NOMO-1 (cell line): ENCODE results near the gene RPL7A.
"Not testable (repeated sequence)": the region's sequence is repeated elsewhere in the genome, so short reads cannot be mapped to it uniquely, and the experiment has no call there.

Source experiments
- DNase-seq, 2 experiments: peaks; one replicate each; lab custom pipeline; 2025; ENCODE audit not compliant: unreplicated experiment in 2 of 2; lab: John Stamatoyannopoulos, UW

The RPL7A gene

DNA sequence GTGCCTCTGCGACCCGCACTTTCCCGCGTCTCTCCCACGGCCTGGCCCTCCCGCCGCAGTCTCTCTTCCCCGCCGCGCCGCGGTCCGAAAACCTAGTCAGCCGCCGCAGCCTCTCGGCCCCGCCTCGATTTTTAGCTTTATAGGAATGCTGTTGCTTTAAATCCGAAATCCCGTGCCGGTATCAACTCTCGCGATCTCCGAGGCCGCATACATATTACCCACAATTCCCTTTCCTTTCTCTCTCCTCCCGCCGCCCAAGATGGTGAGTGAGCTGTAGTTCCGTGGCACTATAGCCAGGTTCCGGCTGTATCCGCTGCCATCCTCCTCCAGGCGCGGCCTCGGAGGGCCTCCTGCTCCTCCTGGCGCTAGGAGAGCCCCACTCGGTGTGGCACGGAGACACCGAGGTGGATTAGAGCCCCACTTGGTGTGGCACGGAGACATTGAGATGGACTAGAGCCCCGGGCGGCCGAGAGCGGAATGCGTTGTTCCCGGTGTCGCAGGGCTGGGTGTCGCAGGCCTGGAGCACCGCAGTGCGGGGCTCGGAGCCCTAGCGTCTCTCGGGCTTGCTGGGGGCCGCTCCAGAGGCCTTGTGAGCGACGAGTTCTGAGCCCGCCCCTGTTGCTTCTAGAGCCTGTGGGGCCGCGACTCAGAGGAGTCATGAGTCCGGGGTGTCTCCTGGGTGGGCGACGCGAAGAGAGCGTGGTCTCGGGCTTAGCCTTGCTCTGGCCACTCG, at the start of gene RPL7A, which contains the start of gene MED22:
Gene RPL7A (plus strand): TSS at position 234 of the 733 bp plus-strand sequence. CDS start 26 bp downstream, at position 260.
Gene MED22 (minus strand): TSS at position 147 of the 733 bp plus-strand sequence. CDS start 1,469 bp downstream, outside the sequence.
- DNase-seq: peak; percentile 92 to 94

- not testable (repeated sequence) for DNase-seq
Observed at GRCh38 chr9:133299996-133300395, 48.0 kb upstream of the RPL7A start.

DNA sequence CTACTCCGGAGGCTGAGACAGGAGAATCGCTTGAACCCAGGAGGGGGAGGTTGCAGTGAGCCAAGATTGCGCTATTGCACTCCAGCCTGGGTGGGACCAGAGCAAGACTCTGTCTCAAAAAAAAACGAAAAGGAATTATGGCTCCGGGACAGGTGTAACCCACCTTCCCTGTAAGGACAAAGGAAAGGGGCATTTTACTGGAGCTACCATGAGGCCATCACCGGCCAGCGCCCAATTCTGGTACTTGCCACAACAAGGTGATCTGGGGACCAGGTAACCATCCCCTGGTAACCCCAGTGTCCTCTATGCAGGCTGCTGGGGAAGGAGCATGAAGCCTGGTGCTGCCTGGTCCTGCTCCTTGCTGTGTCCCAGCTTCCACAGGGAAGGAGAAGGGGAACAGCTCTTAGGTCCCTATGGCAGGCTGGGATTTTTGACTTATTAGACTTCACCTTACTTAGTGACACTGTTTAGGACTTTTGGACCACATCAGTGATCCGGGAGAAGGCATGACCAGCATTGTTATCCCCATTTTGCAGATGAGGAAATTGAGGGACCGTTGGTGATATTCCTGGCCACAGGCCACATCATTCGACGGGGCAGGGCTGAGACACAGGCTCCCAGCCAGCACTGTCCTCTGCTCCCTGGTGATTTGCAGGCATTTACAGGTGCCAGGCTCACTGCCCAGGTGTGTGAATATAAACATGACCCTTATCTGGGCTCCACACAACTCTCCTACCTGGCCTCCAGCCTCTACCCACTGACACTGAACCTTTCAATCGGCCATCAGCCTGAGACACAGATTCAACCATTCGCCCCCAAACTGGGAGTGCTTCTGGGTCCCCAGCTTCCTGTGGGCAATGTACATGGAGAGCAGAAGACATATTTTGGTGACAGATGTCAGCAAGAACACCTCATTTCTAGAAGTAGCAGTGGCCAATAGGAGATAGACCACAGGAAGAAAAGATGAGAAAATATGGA, 46.5 kb upstream of the RPL7A start:
- no peak for DNase-seq

DNA sequence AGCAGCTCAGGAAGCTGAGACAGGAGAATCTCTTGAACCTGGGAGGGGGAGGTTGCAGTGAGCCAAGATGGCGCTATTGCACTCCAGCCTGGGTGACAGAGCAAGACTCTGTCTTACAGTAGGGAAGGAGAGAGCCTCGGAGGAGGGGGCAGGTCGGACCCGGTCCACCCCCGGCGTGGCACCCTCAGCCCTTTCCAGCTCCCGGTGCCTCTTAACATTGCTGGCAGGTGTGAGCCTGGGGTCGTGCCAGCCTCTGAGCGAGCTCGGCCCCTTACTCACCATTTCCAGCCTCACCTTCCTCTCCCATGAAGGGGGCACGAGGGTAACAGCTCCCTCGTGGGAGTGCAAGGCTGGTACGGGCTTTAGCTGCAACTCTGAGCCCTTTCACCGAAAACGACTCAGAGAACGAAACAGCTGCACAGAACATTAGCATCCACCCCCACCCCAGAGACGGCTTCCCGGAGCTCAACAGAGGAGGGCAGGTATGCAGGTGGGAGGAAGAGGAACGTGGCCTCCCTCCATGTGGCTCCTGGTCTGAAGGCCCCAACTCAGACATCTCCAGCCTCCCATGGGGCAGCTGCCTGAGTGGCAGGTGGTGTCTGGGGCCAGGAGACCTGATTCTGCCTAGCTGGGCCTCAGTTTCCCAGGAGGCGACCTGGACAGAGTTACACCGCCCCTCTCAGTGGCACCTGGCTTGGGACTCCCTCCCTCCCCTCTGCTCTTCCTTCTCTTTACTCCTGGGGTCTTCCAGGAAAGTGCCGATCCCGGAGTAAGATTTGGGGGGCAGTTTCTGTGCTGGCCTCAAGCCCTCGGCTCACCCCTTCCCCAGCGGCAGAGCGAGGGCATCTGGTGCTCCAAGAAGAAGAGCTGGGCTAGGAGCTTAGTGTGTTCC, 44.5 kb upstream of the RPL7A start:
- no peak for DNase-seq

GRCh38 chr9:133304158-133304470, 43.9 kb upstream of the RPL7A start:
- DNase-seq: no peak

GRCh38 chr9:133304477-133305377, 43.3 kb upstream of the RPL7A start:
- no peak for DNase-seq

DNA sequence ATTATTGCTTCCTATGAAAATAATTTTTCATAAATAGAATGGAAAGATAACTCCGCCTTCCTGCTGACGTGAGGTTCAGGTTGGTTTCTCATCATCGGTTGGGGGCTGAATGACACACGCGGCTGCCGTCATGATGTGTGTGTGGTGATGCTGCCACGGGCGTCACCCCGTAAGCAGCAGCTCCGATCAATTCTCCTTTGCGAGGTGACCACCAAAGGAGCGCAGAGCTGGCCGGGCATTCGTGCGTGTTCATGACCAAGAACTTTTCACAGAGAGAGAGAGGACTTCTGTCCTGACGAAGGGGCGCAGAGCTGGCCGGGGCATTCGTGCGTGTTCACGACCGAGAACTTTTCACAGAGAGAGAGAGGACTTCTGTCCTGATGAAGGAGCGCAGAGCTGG, 42.3 kb upstream of the RPL7A start:
- no peak for DNase-seq

DNA sequence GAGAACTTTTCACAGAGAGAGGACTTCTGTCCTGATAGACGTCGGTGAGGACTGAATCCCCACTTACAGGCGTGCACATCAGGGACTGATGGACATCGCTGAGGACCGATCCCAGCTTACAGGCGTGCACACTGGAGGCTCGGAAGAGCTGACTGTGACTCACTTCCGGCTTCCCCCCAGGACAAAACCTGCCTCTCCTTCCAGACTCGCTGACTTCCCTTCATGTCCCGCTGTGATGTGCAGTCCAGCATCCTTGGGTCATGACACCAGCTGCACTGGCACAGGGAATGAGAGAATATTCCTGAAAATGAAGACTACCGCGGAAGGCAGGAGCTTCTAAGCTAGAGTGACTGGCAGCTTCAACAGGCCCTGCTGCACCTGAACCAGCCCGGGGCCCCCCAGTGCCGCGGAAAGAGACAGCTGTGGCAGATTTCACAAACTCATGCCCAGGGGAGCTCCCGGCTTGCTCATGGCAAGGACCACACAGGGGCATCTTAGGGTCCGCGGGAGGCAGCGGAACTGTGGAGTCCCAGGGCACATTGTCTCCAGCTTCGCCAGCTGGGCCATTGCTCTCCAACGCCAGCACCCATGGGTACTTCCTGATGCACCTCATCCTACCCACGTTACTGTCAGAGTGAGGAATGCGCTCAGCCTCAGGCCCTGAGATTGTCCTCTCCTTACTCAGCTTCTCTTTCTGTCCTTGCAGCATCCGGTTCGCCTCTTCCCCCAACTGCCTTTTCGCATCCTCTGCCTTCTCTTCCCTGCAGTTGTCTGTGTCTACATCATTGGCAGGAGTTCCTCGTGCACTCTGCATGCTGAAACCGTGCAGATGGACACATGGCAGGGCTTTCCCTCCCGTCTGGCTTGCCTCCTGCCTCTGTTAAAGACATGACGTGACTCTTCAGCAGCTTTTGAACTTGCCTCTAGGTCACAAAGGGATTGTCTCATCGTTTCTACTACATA, 41.5 kb upstream of the RPL7A start:
- no peak for DNase-seq

DNA sequence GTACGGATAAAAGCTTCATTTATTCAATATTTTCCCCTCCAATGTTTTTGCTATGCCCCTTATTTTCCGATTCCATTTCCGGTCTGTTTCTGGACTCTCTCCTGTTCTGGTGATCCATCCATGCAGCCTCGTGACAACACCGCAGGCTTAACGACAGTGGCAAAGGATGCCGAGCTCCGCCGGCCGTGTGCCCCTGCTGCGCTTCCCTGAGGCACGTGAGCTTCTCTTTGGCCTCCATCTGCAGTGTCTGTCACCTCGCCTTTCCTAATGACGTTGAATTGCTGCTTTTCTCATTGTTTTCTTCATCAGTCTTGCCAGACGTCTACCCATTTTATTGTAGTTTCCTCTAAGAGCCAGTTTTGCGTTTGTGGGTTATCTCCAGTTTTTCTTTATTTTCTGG, 40.7 kb upstream of the RPL7A start:
- DNase-seq: no peak

- DNase-seq: no peak
Observed at GRCh38 chr9:133309608-133310007, 38.4 kb upstream of the RPL7A start.

- no peak for DNase-seq
Observed at GRCh38 chr9:133315997-133316396, 32.0 kb upstream of the RPL7A start.

DNA sequence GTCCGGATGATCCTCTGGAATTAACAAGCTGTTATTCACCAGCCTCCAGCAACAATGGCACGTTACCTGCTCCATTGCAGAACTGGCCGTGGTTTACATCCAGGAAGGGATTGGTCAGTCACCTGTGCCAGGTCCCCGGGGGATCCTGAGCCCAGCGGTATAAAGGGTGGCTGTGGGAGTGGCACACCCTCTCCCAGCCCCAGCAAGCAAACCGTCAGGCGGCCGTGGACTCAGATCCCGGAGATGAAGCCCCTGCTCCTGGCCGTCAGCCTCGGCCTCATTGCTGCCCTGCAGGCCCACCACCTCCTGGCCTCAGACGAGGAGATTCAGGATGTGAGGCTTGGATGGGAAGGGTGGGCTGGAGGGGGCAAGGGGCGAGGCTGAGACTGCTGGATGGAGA, 30.5 kb upstream of the RPL7A start:
- DNase-seq: not testable (repeated sequence)

GRCh38 chr9:133320421-133320881, 27.6 kb upstream of the RPL7A start:
- no peak for DNase-seq

DNA sequence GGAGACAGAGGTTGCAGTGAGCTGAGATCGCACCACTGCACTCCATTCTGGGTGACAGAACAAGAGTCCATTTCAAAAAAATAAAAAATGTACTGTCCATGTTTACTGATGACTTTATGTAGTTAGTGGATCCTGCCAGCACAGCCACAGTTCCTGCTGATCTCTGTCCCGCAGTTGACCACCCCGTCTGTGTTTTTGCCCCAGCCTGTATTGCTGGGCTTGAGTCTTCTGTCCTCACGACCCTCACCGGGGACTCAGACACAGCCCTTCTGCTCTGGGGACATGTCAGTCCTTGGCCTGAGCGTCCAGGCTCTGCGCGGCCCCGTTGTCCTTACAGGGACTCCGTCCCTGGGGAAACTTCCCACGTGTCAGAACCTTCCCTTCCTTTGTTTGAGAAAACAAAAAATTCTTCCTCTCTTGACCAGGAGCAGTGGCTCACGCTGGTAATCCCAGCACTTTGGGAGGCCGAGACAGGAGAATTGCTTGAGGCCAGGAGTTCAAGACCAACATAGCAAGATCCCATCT, 26.5 kb upstream of the RPL7A start:
- no peak for DNase-seq

GRCh38 chr9:133322701-133323100, 25.3 kb upstream of the RPL7A start:
- no peak for DNase-seq

- no peak for DNase-seq
Observed at GRCh38 chr9:133323211-133323610, 24.8 kb upstream of the RPL7A start.

GRCh38 chr9:133323991-133324703, 23.9 kb upstream of the RPL7A start:
- no peak for DNase-seq

DNA sequence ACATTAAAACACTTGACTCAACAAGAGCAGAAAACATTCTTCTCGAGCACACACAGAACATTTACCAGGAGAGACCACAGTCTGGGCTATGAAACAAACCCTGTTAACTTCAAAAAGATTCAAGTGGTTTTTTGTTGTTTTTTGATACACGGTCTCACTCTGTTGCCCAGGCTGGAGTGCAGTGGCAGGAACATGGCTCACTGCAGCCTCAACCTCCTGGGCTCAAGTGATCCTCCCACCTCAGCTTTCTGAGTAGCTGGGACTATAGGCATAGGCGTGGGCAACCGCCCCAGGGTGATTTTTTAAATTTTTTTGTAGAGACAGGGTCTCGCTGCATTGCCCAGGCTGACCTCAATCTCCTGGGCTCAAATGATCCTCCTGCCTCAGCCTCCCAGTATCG, 21.0 kb upstream of the RPL7A start:
- DNase-seq: not testable (repeated sequence)
